ENCODE measurements around the gene CHD9NB.
A peak's percentile ranks its signal among the peaks of the same experiment; 100 is the strongest.
"Not testable (repeated sequence)": the region's sequence is repeated elsewhere in the genome, so short reads cannot be mapped to it uniquely, and the experiment has no call there.

Gene CHD9NB

GRCh38 chr16:53041320-53042051 is 11.2 kb downstream of the CHD9NB start:
- TF ChIP-seq CTCF (IDR thresholded peaks at IDR 0.05; ENCODE audit: unreplicated experiment in 3 of 3) = no peak
- peak overlapping the region; percentile 89 to 100 (median 97) for H3K27ac Mint-ChIP-seq
- H3K27me3 Mint-ChIP-seq (ENCODE audit: low read depth) = peaks cover 26% of the 10 kb centered on the region
- H3K36me3 Mint-ChIP-seq (ENCODE audit: low read depth) = no peaks in the 10 kb centered on the region
- H3K4me3 Mint-ChIP-seq = peak overlapping the region; percentile 65 to 83 (median 79)
- H3K4me1 Mint-ChIP-seq = peaks cover 69% of the 10 kb centered on the region
- H3K9me3 Mint-ChIP-seq = peaks cover 3% of the 10 kb centered on the region

- Mint-ChIP-seq H3K27me3 (ENCODE audit: low read depth) (peaks cover 26% of the 10 kb centered on the region), H3K4me3 (peak overlapping the region; percentile 4 to 29 (median 24)), H3K4me1 (peaks cover 66% of the 10 kb centered on the region), H3K27ac (peak overlapping the region; percentile 89 to 100 (median 97)), H3K9me3 (no peaks in the 10 kb centered on the region), H3K36me3 (ENCODE audit: low read depth) (no peaks in the 10 kb centered on the region)
- TF ChIP-seq CTCF (IDR thresholded peaks at IDR 0.05; ENCODE audit: unreplicated experiment in 3 of 3) = no peak
These were observed 11.9 kb downstream of the CHD9NB start for GRCh38 chr16:53040788-53041187.

GRCh38 chr16:53036711-53037110 is 16.0 kb downstream of the CHD9NB start:
- not testable (repeated sequence) for H3K9me3 Mint-ChIP-seq; H3K27me3 Mint-ChIP-seq (ENCODE audit: low read depth); H3K4me3 Mint-ChIP-seq; H3K36me3 Mint-ChIP-seq (ENCODE audit: low read depth)
- peak overlapping the region in 1 of 3 experiments; percentile 0 for H3K27ac Mint-ChIP-seq
- H3K4me1 Mint-ChIP-seq = peaks cover 37% of the 10 kb centered on the region

- Mint-ChIP-seq H3K27ac (no peak overlapping the region), H3K27me3 (ENCODE audit: low read depth) (peaks cover 6% of the 10 kb centered on the region), H3K4me3 (no peak overlapping the region), H3K9me3 (peaks cover 8% of the 10 kb centered on the region), H3K4me1 (peaks cover 36% of the 10 kb centered on the region), H3K36me3 (ENCODE audit: low read depth) (no peaks in the 10 kb centered on the region)
- TF ChIP-seq CTCF (IDR thresholded peaks at IDR 0.05; ENCODE audit: unreplicated experiment in 3 of 3) = no peak
These were observed 16.6 kb downstream of the CHD9NB start for GRCh38 chr16:53036066-53036465.

- TF ChIP-seq CTCF (IDR thresholded peaks at IDR 0.05; ENCODE audit: unreplicated experiment in 3 of 3) = no peak
- Mint-ChIP-seq H3K36me3 (ENCODE audit: low read depth) (no peaks in the 10 kb centered on the region), H3K27ac (peak overlapping the region in 2 of 3 experiments; percentile 32 to 51), H3K9me3 (peaks cover 8% of the 10 kb centered on the region), H3K27me3 (ENCODE audit: low read depth) (peaks cover 6% of the 10 kb centered on the region), H3K4me1 (peaks cover 29% of the 10 kb centered on the region), H3K4me3 (no peak overlapping the region)
These were observed 17.3 kb downstream of the CHD9NB start for GRCh38 chr16:53035176-53035942.

- no peaks in the 10 kb centered on the region for H3K36me3 Mint-ChIP-seq (ENCODE audit: low read depth)
- peaks cover 28% of the 10 kb centered on the region for H3K4me1 Mint-ChIP-seq
- no peak overlapping the region for H3K4me3 Mint-ChIP-seq
- no peak for TF ChIP-seq CTCF (IDR thresholded peaks at IDR 0.05; ENCODE audit: unreplicated experiment in 3 of 3)
- no peak overlapping the region for H3K27ac Mint-ChIP-seq
- H3K27me3 Mint-ChIP-seq (ENCODE audit: low read depth) = peaks cover 6% of the 10 kb centered on the region
- peaks cover 8% of the 10 kb centered on the region for H3K9me3 Mint-ChIP-seq
These were observed 18.4 kb downstream of the CHD9NB start for GRCh38 chr16:53034306-53034705.
